Stimulated activated CD4-positive, alpha-beta T cell treated with anti-CD3 and anti-CD28 coated beads, TNF-alpha, amount 100 ng/mL, for 48 hours (primary cell): ENCODE results near the gene DAZAP1.
"Not testable (repeated sequence)": the region's sequence is repeated elsewhere in the genome, so short reads cannot be mapped to it uniquely, and the experiment has no call there.

Source experiments
- DNase-seq, 3 donors: peaks; one replicate each; pipeline ENCODE4 v3.0.0-alpha.2; 2020; ENCODE audit warnings: low read depth in 3 of 3

Gene DAZAP1

DNA sequence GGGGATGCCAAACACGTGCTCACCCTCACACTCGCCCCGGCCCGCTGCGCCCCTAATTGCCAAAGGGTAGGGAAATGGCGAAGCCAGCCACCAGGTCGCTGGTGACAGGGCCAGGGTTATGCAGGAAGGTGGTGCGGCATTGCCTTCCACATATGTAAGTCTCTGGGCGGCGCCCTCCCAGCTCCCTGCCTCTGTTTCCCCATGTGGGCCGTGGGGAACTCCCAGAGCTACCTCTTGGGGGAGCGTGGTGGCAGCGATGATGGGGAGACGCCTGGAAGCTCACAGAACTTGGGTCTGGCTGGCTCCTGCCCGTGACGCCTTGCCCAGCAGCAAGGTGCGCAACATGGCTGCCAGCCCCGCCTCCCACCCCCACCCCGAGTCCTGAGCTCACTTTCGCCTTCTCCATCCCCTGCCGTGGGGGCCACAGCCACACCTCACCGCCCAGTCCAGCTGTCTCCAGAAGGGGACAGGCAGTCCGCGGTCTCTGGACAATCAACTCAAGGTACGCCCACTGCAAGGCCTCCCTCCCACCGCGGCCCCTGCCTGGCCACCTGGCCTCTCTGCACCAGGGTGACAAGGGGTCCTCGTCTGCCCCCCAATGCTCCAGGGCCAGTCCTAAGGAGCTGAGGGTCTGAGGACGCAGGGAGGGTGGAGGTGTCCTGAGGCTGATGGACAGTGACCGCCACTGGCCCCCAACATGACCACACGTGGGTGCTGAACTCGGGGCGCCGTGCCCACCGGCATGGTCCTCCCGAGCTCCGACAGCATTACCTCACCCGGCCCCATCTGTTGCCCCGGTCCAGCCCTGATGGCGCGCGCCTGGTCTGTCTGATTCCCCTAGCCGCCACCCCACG, 65.1 kb downstream of the DAZAP1 start:
- no peak for DNase-seq

DNA sequence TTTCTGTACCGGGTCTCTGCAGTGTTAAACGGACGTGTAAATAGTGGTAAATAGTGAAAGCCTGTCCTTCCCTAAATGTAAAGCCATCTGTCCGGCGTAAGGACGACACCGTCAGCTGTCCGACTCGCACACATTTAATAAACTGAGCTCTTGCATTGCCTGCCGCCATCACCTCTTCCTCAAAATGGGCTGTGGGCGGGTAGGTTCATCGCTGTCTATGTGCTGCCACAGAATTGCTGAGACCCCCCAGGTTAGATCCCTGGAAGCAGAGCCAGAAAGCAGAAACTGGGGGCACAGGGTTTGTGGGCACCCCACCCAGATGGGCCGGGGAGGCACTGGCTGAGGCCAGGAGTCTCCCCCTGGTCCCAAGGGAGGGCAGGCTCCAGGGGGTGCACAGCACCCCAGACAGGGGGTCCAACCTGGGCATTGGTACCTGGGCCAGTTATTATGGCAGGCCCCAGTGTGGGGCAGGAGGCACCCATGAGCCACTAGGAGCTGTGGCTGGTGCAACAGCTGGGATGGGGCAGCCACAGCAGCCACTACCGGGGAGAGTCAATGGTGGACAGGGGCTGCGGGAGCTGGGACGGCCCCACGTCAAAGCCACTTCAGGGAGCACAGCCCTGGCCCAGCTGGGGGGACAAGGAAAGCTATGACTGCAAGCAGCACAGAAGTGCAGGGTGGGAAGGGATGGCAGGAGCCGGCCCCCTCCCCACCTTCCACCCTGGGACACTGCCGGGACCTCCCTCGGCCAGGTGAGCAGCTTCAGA, 65.9 kb downstream of the DAZAP1 start:
- DNase-seq: no peak

DNA sequence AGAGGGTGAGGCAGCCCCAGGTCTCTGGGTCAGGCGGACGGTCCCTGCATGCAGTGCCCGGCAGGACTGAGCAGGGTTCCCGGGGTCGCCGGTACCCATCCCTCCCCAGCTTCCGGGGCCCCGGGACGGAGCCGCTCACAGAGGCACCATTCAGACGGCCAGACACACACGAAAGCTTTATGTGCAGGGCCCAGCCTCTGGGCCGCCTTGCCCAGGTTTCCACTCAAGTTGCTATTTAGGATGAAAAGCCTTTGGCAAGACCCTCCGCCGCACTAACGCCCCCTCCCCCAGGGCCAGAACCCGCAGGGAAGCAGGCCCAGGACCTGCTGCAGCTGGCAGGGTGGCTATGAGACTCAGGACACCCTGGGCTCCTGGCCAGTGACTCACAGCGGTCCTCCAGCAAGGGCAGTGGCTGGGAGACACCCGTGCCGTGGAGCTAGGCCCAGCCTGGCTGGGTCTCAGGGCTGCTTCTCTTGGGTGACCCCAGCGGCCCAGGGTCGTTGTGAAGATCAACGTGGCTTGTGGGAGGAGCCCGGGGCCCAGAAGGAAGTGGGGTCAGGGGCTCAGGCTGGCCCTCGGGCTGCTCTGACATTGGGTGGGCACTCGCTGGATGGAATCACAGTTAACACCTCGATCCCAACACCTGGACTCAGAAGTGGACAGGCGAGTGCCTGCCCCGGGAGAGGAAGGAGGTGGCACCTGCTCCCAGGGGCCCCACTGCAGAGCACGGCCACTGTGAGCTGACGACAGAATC, 66.8 kb downstream of the DAZAP1 start:
- no peak for DNase-seq

DNA sequence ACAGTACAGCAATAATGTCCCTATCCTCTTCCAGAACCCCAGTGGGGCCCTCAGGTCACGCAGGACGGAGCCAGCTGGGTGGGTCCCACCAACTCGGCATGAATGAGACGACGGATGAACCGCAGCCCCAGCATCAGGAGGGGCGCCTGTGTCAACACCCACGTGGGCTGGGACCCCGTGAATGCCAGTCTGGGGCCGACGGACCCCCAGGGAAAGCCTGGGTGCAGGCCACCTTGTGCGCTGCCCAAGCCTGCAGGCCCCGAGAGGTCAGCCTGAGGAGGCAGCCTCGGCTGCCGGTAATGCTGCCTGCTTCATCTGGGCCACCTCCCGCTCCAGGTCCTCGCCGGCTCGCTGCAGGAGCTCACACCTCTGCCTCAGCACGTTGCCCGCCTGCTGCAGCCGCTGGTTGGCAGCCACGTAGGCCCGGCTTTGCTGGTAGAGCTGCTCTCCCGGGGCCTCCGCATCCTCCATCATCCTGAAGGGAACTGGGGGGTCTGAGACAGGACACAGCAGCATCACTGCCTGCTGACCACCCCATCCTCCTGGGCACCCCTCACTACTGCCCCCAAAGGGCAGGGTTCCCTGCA, 67.5 kb downstream of the DAZAP1 start:
- no peak for DNase-seq

DNA sequence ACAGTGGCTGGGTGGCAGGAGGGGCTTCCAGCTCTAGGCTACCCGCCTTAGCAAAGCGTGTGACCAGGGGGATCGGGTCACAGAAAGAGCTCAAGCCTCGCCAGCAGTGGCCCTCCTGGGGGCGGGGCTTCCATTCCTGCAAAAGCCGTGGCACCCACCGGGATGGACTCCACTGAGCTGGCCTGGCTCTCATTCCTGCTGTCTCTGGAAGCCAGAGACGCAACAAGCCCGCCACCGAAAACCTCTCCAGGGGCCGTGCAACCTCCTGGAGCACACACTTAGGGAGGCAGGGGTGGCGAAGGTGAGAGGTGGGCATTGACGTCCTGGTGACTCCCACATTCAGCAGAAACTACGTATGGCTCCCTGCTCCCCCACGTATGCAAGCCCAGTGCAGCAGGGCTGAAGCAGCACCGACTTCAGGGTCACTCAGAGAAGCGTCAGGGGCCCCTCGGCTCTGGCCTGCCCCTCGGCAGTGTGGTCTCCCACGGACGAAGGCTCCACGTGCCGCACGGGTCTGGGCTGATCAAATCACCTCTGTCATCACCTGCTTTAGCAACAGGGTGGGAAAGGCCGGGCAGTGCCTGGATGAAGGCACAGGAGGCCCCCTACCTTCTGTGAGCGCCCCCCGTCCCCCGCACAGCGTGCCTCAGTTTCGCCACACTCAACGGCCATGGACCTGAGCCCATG, 68.5 kb downstream of the DAZAP1 start:
- DNase-seq: no peak

DNA sequence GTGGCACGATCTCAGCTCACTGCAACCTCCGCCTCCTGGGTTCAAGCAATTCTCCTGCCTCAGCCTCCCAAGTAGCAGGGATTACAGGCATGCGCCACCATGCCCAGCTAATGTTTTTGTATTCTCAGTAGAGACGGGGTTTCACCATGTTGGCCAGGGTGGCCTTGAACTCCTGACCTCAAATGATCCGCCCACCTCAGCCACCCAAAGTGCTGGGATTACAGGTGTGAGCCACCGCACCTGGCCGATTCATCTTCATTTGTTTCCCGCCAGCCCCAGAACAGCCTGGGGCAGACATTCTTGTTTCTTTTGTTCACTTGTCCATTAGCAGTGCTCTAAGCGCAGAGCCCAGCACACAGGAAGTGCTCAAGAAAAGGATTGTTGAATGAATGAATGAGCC, 69.7 kb downstream of the DAZAP1 start:
- DNase-seq: not testable (repeated sequence)

DNA sequence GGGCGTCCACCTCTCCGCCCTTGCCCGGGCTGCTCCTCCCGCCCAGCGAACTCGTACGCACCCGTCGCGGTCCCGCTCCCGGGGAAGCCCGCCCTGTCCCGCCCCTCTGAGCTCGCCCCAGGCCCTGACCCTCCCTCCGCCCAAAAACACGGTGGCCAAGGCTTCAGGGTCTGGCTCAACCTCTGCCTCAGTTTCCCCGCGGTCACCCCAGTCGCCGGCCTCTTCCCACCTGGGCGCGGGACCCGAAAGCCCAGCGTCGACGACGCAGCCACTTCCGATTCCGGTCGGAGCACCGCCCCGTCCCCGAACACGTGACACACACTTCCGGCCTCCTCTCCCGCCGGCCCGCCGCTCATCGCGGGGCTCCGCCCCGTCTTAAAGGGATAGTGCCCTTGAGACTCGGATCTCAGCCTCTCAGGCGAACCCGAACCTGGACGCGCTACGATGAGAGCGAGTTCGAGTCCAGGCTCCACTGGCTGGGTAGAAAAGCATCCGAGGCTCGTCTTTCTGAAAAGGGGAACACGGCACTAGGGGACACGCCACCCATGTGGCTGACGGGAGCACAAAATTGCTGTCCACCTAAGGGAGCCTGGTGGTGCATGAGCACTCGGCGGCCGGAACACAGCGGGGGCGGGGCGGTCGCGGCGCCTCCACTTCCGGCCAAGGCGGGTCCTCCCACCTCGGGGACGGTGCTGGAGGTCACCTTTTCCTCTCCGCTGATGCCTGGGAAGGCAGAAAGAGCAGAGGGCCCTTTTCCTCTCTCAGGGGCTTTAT, 71.7 kb downstream of the DAZAP1 start, which contains the start of gene C19orf25:
TSS of gene C19orf25 (minus strand) at position 282 of the 774 bp plus-strand sequence. CDS start 312 bp downstream, outside the sequence.
- DNase-seq: peak; percentile 84 to 94 (median 89)

DNA sequence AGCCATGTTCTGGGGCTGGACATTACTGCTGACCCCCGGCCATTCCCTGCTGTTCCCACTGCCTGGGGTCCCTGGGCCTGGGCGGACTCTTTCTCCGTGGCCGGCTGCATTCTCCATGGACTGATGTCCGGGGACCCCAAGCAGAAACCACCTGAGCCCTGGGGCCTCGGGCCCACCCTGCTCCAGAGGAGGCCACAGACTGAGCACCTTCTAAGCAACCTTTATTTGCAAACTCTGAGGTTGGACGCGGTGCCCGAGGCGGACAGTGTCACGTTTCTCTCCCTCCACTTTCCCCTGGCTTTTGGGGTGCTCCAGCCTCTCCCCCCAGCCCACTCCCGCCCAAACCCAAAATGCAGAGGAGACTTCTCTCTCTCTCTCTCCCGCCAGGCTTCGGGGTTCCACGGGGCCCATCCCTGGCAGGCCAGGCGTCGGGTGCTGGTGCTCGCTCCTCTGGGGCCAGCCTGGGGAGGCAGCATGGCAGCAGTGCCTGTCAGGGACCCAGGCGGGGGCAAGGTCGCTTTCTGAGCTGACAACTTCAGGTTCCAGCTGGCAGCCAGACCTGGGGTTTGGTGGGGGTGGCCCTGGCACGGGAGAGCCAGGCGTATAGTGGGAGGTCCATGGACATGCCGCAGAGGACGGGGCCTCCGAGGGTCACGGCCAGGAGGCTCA, 74.0 kb downstream of the DAZAP1 start:
- no peak for DNase-seq

DNA sequence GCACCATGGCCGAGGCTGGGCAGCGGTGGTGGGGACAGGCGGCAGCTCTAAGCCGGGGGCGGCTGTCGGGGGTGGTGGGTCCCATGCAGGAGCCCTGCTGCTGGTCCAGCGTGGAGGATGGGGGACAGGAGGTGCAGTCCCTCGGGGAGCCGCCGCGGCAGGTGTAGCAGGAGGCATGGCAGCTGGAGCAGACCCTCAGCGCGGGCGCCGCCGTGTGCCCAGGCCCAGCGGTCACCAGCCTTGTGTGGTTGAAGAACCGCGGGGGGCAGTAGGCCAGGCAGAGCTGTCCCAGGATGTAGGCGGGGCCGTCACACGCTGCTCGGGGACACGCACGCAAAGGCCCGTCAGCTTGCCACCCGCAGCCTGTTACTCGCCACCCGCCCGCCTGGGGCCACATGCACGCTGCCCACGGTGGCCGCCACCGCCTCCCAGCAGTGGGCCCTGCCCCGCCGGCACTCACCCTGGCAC, 74.5 kb downstream of the DAZAP1 start:
- DNase-seq: no peak

DNA sequence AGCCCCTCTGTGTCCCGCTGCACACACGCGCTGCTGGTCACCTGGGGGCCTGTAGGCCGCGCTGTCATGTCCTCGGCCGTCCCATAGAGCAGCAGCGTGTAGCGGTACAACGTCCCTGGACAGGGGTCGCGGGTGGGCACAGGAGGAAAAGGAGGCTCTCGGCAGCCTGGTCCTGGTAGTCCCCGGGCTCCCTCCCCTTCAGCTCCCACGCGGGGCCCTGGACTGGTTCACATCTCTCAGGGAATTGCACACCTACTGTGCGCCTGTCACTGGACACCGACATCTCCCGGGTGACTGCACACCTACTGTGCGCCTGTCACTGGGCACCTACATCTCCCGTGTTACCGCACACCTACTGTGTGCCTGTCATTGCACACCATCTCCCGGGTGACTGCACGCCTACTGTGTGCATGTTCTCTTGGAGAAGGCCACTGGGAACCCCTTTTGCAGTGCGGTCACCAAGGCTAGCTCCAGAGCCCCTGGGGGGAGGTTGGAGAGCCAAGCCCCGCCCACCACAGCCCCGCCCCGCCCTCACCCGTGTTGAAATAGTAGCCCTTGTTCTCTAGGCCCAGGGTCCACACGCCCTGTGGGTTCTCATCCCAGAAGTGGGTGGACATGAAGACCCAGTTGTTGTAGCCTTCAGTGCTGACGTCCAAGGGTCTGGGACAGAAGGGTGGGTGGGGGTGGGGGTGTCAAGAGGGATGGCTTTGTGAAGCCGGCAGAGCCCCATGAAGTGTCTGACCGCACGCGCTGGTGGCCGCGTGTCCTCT, 75.2 kb downstream of the DAZAP1 start:
- no peak for DNase-seq

DNA sequence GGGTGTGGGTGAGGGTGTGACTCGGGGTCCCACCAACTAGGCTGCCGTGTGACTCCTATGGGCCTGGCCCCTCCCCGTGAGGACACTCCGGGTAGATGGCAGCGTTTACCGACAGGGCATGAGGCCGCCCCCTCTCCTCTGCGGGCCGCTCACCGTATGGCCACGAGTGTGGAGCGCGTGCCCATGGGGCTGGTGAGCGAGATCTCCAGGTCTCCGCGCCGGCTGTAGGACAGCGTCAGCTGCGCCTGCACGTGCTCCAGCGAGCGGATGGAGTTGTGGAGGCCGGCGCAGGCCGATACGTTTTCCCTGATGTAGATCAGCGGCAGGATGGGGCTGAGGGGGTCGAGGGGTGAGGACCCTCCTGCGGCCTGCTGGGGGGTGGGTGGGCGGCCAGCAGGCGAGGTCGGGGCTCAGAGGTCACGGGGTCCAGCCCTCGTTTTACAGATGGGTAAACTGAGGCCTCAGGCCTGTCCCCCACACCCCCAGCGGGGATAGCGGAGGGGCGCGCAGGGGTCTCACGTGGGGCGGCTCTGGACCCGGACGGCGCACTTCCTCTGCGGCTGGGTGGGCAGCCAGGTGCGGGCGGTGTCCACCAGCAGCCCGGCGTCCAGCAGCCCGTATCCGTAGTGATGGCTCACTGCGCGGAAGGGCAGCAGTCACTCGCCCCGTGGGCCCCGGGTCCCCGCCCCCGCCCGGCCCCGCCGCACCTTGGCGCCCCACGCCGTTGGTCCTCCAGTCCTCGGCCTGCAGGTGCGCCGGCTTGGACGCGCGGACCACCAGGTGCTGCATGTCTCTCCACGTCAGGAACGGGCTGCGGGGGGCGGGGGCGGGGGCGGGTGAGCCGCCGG, 76.0 kb downstream of the DAZAP1 start:
- no peak for DNase-seq

DNA sequence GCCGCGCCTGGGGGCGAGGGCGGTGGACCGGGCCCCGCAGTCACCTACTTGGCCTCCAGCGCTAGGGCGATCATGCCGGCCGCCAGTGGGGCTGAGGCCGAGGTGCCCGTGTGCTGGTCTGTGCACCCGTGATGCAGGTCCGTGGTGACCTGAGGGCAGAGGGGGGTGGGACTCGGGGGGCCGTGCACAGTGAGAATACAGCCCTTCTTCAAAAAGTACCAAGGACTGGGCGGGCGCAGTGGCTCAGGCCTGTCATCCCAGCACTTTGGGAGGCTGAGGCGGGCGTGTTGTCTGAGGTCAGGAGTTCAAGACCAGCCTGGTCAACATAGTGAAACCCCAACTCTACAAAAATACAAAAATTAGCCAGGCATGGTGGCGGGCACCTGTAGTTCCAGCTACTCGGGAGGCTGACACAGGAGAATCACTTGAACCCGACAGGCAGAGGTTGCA, 76.6 kb downstream of the DAZAP1 start:
- DNase-seq: no peak
